SU-DHL-6 (cell line): Measurements from ENCODE around the gene MARCHF3.

ENCODE experiments used
- EZH2phosphoT487 ChIP-seq: fragments of 200-600 bp; sonication (generic), shearing (Covaris generic); conservative IDR thresholded peaks from 2 replicates; pipeline ENCODE4 v1.6.1; 2018; ENCODE audit warnings: mild to moderate bottlenecking, antibody characterized with exemption, low read length, moderate library complexity, mixed read lengths
- TF ChIP-seq, protein P1 (sequence below): fragments of 200-600 bp; sonication (generic); IDR thresholded peaks from one replicate; pipeline ENCODE4 v1.5.1; 2017; ENCODE audit warnings: antibody characterized with exemption, mild to moderate bottlenecking, low read length, moderate library complexity; ENCODE audit not compliant: insufficient read depth, poor library complexity, severe bottlenecking

DNA sequence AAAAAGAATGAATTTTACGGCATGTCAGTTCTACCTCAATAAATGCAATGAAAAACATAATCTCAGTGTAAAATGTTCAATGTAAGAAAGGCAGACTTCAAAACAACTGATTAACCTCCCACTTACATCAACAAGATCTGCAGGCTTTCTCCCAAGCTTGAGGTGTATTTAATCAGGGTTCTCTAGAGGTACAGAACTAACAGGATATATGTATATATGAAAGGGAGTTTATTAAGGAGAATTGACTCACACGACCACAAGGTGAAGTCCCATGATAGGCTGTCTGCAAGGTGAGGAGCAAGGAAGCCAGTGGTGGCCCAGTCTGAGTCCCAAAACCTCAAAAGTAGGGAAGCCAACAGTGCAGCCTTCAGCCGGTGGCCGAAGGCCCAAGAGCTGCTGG is 35.9 kb downstream of the MARCHF3 start:
- TF ChIP-seq, protein P1, sequence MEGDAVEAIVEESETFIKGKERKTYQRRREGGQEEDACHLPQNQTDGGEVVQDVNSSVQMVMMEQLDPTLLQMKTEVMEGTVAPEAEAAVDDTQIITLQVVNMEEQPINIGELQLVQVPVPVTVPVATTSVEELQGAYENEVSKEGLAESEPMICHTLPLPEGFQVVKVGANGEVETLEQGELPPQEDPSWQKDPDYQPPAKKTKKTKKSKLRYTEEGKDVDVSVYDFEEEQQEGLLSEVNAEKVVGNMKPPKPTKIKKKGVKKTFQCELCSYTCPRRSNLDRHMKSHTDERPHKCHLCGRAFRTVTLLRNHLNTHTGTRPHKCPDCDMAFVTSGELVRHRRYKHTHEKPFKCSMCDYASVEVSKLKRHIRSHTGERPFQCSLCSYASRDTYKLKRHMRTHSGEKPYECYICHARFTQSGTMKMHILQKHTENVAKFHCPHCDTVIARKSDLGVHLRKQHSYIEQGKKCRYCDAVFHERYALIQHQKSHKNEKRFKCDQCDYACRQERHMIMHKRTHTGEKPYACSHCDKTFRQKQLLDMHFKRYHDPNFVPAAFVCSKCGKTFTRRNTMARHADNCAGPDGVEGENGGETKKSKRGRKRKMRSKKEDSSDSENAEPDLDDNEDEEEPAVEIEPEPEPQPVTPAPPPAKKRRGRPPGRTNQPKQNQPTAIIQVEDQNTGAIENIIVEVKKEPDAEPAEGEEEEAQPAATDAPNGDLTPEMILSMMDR, result no peak
- no peak for TF ChIP-seq EZH2phosphoT487
